ENCODE results near the gene TCF7L1. TPM values are rescaled to one million over a fixed set of nuclear protein-coding genes. Genes with fewer than 3 reads are reported as not detected.

TCF7L1 gene
- total and polyA plus RNA-seq, 2 of the 13 experiments (the other 11 are each of a cell fraction or from before 2014, with no cell fraction given): 0.04 to 0.15 TPM

DNA sequence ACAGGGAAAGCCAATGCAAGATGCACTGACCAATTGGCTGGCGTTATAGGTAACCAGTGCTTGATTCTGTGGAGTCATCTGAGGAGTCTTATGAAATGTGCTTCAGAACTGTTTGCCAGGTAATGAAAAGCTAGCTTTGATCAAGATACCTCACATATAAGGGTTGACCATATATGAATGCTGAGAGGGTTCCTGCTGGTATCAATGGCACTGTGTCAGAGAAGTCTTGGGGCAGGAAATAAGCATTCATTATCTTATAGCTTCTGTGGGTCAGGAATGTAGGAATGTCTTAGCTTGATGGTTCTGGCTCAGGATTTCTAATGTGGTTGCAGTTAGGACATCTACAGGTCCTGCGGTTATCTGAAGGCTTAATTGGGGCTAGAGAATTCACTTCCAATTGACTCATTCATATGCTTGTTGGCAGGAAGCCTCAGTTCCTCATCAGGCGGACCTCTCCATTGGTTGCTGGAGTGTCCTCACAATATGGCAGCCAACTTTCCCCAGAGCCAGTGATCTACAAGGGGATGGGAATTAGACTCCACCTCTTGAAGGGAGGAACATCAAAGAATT, 22.1 kb upstream of the TCF7L1 start:
- CTCF ChIA-PET (ENCODE audit: low intra/inter-chr PET ratio, low total read pairs): no interaction called here
- Histone ChIP-seq H3K27me3 (ENCODE audit: control insufficient read depth in 1 of 2, insufficient read depth in 2 of 2, low read length in 2 of 2) (peaks cover 0 to 6% of the 10 kb centered on the region in 2 experiments; a peak in 2 of 5 replicates), H3K79me2 (ENCODE audit: insufficient read depth, low read length) (no peaks in the 10 kb centered on the region), H4K20me1 (ENCODE audit: insufficient read depth, low read length) (no peaks in the 10 kb centered on the region), H2AFZ (ENCODE audit: low read length) (no peak overlapping the region), H3K4me3 (replicated peaks in 1 of 3; ENCODE audit: insufficient read depth in 1 of 3, low read depth in 2 of 3, low read length in 3 of 3) (no peak overlapping the region), H3K9me3 (ENCODE audit: low read length) (no peaks in the 10 kb centered on the region), H3K4me1 (ENCODE audit: insufficient read depth, low read length) (no peaks in the 10 kb centered on the region), H3K9ac (ENCODE audit: insufficient read depth, low read depth, low read length) (no peak overlapping the region), H3K4me2 (ENCODE audit: low read depth, low read length) (no peak overlapping the region), H3K36me3 (replicated peaks in 1 of 2; ENCODE audit: control insufficient read depth in 1 of 2, insufficient read depth in 2 of 2, low read length in 2 of 2) (no peaks in the 10 kb centered on the region), H3K27ac (ENCODE audit: extremely low read length, insufficient read depth, low read length) (no peak overlapping the region)
- no peak for DNase-seq (ENCODE audit: low spot score)
- intact Hi-C loops (cut with micrococcal nuclease; ENCODE audit: unreplicated experiment): no loop called here
- BruUV-seq (replicated peaks): no TSS peak
- TF ChIP-seq NBN (conservative IDR thresholded peaks at IDR 0.05) (no peak), NFIC (IDR thresholded peaks at IDR 0.05; ENCODE audit: low read length) (no peak), KAT8 (CRISPR knock-in tag; IDR thresholded peaks at IDR 0.05) (no peak), NONO (IDR thresholded peaks at IDR 0.05) (no peak), NONO (CRISPR knock-in tag; conservative IDR thresholded peaks at IDR 0.05) (no peak), MIER2 (CRISPR knock-in tag; IDR thresholded peaks at IDR 0.05) (no peak), ZNF501 (CRISPR knock-in tag; IDR thresholded peaks at IDR 0.05) (no peak)
- TF ChIP-seq, protein P1, sequence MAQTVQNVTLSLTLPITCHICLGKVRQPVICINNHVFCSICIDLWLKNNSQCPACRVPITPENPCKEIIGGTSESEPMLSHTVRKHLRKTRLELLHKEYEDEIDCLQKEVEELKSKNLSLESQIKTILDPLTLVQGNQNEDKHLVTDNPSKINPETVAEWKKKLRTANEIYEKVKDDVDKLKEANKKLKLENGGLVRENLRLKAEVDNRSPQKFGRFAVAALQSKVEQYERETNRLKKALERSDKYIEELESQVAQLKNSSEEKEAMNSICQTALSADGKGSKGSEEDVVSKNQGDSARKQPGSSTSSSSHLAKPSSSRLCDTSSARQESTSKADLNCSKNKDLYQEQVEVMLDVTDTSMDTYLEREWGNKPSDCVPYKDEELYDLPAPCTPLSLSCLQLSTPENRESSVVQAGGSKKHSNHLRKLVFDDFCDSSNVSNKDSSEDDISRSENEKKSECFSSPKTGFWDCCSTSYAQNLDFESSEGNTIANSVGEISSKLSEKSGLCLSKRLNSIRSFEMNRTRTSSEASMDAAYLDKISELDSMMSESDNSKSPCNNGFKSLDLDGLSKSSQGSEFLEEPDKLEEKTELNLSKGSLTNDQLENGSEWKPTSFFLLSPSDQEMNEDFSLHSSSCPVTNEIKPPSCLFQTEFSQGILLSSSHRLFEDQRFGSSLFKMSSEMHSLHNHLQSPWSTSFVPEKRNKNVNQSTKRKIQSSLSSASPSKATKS (CRISPR knock-in tag; IDR thresholded peaks at IDR 0.05): no peak
- no peak for FAIRE-seq
- POLR2A ChIA-PET: no interaction called here
- 18% methylated on average over 3 of the region's 3 CpGs for WGBS (ENCODE audit: low lambda C conversion rate)
- in situ Hi-C loops (cut with HindIII; ENCODE audit: extremely low pct_ligation_motif_present, low pct_unique_long_range_greater_than_20kb): no loop called here
- no peak for ATAC-seq

Measured in HepG2 (cell line).